ENCODE data around the gene C1orf21.
"Not testable (repeated sequence)": the region's sequence is repeated elsewhere in the genome, so short reads cannot be mapped to it uniquely, and the experiment has no call there.

C1orf21 gene

DNA sequence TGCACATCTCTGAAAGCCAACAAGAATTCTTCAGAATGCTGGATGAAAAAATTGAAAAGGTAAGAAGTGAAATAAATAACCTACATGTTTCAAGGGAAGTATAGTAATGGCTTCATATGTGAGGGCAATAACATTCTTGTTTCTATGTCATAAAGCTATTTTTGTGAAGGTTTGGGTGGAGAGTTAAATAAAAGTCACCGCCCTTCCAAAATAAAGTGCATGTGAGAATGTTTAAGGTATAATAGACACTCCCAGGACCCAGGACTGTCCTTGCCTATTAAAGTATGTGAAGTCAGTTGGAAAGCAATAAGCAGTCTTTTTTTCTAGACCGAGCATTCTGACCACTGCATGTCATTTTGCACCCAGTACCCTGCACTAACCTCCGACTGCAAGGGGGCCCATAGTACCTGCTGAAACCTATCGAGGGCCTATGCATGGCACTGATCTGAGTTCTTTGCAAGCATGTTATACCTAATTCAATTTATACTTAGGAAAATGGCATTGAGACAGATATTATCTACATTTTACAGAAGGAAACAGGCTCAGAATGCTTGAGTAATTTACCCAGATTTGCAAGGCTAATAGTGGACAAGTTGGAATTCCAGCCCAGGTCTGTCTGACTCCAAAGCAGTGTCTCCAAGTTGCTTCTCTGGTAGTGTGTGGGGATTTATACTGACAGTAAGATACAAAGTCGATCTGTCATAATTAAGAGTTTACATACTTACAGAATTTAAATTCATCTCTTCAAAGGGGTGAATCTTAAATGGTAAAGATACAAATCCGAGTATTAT lies 211.8 kb downstream of the C1orf21 start:
- Histone ChIP-seq H3K36me3 (ENCODE audit: control insufficient read depth, insufficient read depth, low read length) (no peaks in the 10 kb centered on the region; the same call in 1 of the 2 replicates), H3K27ac (ENCODE audit: low read depth, low read length) (no peak overlapping the region), H3K9me3 (ENCODE audit: control insufficient read depth, insufficient read depth, low read depth, low read length) (no peaks in the 10 kb centered on the region), H3K4me1 (ENCODE audit: control insufficient read depth, insufficient read depth, low read length) (no peaks in the 10 kb centered on the region), H3K27me3 (ENCODE audit: control insufficient read depth, insufficient read depth, low read length) (no peaks in the 10 kb centered on the region), H3K9ac (ENCODE audit: low read length) (no peak overlapping the region), H3K4me3 (ENCODE audit: low read depth, low read length) (no peak overlapping the region)

DNA sequence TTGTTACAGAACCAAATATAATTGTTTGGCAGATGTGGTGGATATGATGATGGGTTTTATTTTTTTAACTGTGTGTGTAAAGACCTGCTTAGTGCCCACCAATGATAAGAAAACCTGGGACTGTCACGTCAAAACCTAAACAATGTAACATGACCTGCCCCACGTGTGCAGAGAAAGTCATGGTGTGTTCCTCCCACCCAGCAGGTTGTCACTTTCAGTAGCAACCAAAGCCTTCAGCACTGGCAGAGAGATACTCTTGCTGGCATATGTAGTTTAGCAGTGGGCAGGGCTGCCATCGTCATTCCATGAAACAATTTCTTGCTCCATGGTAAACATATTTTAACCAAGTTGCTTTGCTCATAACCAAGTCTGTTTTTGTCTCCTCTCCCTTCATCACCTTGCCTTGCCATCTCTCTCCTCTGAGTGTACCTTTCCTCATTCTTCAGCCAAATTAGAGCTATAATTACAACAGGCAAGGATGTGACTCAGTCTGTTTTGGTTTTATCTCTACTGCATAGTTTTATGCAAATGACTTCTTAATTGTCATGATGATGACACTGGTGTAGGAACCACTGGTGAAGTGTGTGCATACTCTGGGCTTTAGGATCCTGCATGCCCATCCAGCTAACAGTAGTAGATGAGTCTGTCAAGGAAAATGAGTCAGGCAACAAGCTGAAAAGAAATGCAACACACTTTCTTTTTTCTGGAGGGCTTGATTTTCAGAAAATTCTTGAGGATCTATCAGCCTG lies 217.5 kb downstream of the C1orf21 start:
- H3K9me3 ChIP-seq (ENCODE audit: control insufficient read depth, insufficient read depth, low read depth, low read length): no peaks in the 10 kb centered on the region
- no peaks in the 10 kb centered on the region for H3K27me3 ChIP-seq (ENCODE audit: control insufficient read depth, insufficient read depth, low read length)
- no peaks in the 10 kb centered on the region; the same call in 1 of the 2 replicates for H3K36me3 ChIP-seq (ENCODE audit: control insufficient read depth, insufficient read depth, low read length)
- H3K4me1 ChIP-seq (ENCODE audit: control insufficient read depth, insufficient read depth, low read length): peaks cover 14% of the 10 kb centered on the region
- H3K9ac ChIP-seq (ENCODE audit: low read length): no peak overlapping the region
- H3K27ac ChIP-seq (ENCODE audit: low read depth, low read length): no peak overlapping the region
- no peak overlapping the region for H3K4me3 ChIP-seq (ENCODE audit: low read depth, low read length)

DNA sequence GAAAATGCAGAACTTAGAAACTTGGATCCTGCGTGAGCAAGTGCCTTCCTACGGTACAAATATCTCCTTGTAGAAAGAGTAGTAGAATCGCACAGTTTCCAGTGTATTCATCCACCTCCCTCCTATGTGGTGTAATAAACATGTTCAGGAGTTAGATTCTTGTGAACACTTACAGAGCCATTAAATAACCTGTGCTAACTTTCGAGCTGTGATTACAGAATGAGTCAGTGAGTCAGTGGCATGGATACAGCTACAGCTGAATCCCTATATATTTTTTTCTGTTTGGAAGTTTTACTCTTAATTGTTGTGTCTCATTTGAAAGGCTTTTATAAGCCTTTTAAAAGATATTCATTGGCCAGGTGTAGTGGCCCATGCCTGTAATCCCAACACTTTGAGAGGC lies 219.1 kb downstream of the C1orf21 start:
- Histone ChIP-seq H3K36me3 (ENCODE audit: control insufficient read depth, insufficient read depth, low read length) (no peaks in the 10 kb centered on the region; the same call in 1 of the 2 replicates), H3K4me3 (ENCODE audit: low read depth, low read length) (no peak overlapping the region), H3K27me3 (ENCODE audit: control insufficient read depth, insufficient read depth, low read length) (no peaks in the 10 kb centered on the region), H3K4me1 (ENCODE audit: control insufficient read depth, insufficient read depth, low read length) (peaks cover 15% of the 10 kb centered on the region), H3K27ac (ENCODE audit: low read depth, low read length) (no peak overlapping the region), H3K9me3 (ENCODE audit: control insufficient read depth, insufficient read depth, low read depth, low read length) (no peaks in the 10 kb centered on the region), H3K9ac (ENCODE audit: low read length) (no peak overlapping the region)

DNA sequence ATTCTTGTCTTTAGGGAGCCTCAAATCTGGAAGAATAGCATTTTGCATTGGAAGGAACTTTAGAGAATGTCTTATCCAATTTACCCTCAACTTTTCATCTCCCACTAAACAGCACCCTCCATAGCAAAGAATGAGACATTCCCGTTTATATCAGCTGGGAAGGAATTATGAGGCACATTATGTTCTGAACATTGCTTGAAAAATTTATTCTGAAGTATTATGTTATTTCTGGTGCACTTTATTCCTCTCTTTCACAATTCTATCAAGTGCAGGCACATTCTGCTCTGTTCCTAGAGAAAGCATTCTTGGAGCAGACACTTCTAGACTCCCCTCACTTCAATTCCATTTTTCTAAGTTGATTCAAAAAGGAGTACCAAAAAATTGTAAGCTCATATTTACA lies 220.0 kb downstream of the C1orf21 start:
- no peak overlapping the region for H3K4me3 ChIP-seq (ENCODE audit: low read depth, low read length)
- H3K27ac ChIP-seq (ENCODE audit: low read depth, low read length): no peak overlapping the region
- no peak overlapping the region for H3K9ac ChIP-seq (ENCODE audit: low read length)
- H3K27me3 ChIP-seq (ENCODE audit: control insufficient read depth, insufficient read depth, low read length): no peaks in the 10 kb centered on the region
- no peaks in the 10 kb centered on the region for H3K9me3 ChIP-seq (ENCODE audit: control insufficient read depth, insufficient read depth, low read depth, low read length)
- peaks cover 15% of the 10 kb centered on the region for H3K4me1 ChIP-seq (ENCODE audit: control insufficient read depth, insufficient read depth, low read length)
- no peaks in the 10 kb centered on the region; the same call in 1 of the 2 replicates for H3K36me3 ChIP-seq (ENCODE audit: control insufficient read depth, insufficient read depth, low read length)

DNA sequence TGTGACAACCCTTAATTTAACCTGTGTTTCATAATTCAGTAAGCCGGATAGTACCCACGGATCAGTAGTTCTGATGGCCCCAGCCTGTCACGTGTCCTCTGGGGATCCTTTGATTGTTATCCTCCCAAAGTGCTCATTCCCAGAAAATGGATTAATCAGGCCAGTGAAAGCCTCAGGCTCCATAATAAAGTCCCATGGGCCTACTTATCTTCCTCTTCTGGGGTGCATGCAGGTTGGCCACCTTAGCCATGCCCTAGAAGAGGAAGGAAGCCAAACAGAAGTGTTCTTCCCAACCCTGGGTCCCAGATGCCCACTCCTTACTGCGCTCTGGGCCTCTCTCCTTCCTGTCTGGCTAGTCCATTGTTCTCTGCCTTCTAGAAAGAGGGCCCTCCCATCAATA lies 221.8 kb downstream of the C1orf21 start:
- Histone ChIP-seq H3K4me3 (ENCODE audit: low read depth, low read length) (no peak overlapping the region), H3K9ac (ENCODE audit: low read length) (no peak overlapping the region), H3K27me3 (ENCODE audit: control insufficient read depth, insufficient read depth, low read length) (no peaks in the 10 kb centered on the region), H3K4me1 (ENCODE audit: control insufficient read depth, insufficient read depth, low read length) (peaks cover 15% of the 10 kb centered on the region), H3K9me3 (ENCODE audit: control insufficient read depth, insufficient read depth, low read depth, low read length) (no peaks in the 10 kb centered on the region), H3K27ac (ENCODE audit: low read depth, low read length) (no peak overlapping the region), H3K36me3 (ENCODE audit: control insufficient read depth, insufficient read depth, low read length) (no peaks in the 10 kb centered on the region)

DNA sequence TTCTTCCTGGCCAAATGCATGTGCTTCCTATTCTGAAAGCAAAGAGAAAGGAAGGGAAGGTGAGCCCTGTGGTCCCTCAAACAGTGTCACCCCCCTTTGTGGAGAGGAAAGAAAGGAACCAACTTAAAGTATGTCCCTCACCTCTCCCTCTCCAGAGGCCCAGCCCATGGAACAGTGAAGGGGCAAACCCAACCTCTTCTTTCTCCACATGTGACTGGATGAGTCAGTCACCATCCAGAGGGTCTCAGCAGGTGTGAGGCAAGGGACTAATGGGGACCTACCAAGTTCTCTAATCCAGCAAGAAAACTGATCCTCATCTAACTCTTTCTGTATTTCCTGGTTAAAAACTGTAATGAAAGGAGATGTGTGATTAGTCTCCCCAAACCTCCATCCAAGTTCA lies 222.2 kb downstream of the C1orf21 start:
- no peaks in the 10 kb centered on the region for H3K36me3 ChIP-seq (ENCODE audit: control insufficient read depth, insufficient read depth, low read length)
- no peaks in the 10 kb centered on the region for H3K27me3 ChIP-seq (ENCODE audit: control insufficient read depth, insufficient read depth, low read length)
- H3K9me3 ChIP-seq (ENCODE audit: control insufficient read depth, insufficient read depth, low read depth, low read length): no peaks in the 10 kb centered on the region
- peaks cover 14% of the 10 kb centered on the region for H3K4me1 ChIP-seq (ENCODE audit: control insufficient read depth, insufficient read depth, low read length)
- no peak overlapping the region for H3K9ac ChIP-seq (ENCODE audit: low read length)
- no peak overlapping the region for H3K4me3 ChIP-seq (ENCODE audit: low read depth, low read length)
- no peak overlapping the region for H3K27ac ChIP-seq (ENCODE audit: low read depth, low read length)

DNA sequence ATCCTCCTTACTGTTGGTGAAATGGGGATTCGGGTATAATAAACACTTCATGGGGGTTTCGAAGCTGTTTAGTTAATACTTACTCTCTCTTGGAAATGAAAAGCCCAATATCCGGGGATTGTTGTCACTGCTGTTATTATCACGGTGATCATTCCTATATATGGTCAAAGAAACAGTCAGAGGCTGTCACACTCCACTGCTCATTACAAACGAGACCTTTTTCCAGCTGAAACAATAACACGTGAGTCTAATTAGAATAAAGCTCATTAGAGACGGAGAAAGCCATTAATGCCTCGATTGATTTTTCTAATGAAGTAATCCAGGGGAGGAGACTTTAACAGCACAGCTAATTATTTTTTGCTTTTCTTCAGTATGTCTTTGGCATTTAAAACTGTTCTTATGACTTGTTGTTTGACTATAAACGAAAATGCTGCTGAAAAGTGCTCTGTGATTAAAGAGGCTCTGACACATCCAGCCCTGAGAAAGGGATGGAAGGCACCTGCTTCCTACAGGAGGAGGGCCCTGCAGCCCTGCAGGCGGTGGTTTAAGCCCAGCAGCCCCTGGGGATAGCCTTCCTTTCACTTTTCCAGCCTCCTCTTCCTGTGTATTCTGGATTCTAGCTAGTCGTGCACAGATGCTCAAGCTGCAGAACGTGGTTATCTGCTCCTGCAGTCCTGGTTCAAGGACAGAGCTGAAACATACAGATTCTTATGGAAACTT lies 224.2 kb downstream of the C1orf21 start:
- Histone ChIP-seq H3K9ac (ENCODE audit: low read length) (no peak overlapping the region), H3K9me3 (ENCODE audit: control insufficient read depth, insufficient read depth, low read depth, low read length) (no peaks in the 10 kb centered on the region), H3K27ac (ENCODE audit: low read depth, low read length) (no peak overlapping the region), H3K36me3 (ENCODE audit: control insufficient read depth, insufficient read depth, low read length) (no peaks in the 10 kb centered on the region), H3K4me3 (ENCODE audit: low read depth, low read length) (no peak overlapping the region), H3K27me3 (ENCODE audit: control insufficient read depth, insufficient read depth, low read length) (no peaks in the 10 kb centered on the region), H3K4me1 (ENCODE audit: control insufficient read depth, insufficient read depth, low read length) (peaks cover 8% of the 10 kb centered on the region)

DNA sequence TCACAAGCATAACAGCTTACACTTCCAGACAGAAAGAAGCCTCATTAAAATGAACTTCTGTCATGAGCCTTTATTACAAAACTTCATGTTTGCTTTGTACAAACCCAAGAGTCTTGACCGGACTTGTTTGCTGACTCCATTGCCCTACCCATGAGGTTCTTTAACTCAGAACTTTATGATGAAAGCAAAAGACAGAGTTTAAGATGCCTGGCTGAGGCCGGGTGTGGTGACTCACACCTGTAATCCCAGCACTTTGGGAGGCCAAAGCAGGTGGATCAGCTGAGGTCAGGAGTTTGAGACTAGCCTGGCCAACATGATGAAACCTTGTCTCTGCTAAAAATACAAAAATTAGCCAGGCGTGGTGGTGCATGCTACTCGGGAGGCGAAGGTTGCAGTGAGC lies 225.4 kb downstream of the C1orf21 start:
- H3K9me3 ChIP-seq (ENCODE audit: control insufficient read depth, insufficient read depth, low read depth, low read length); H3K4me1 ChIP-seq (ENCODE audit: control insufficient read depth, insufficient read depth, low read length); H3K27ac ChIP-seq (ENCODE audit: low read depth, low read length); H3K4me3 ChIP-seq (ENCODE audit: low read depth, low read length); H3K9ac ChIP-seq (ENCODE audit: low read length); H3K27me3 ChIP-seq (ENCODE audit: control insufficient read depth, insufficient read depth, low read length); H3K36me3 ChIP-seq (ENCODE audit: control insufficient read depth, insufficient read depth, low read length): not testable (repeated sequence)

DNA sequence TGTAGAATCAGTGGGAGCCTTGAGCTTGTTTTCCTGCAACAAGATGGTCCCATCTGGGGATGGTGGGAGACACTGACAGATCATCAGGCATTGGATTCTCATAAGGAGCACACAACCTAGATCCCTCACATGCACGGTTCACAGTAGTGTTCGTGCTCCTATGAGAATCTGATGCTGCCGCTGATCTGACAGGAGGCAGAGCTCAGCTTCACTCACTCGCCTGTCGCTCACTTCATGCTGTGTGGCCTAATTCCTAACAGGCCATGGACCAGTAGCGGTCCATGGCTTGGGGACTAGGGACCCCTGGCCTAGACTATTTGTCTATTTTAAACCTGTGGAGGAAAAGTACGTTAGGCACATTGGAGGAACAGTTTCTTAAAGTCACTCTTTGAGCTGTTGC lies 227.8 kb downstream of the C1orf21 start:
- Histone ChIP-seq H3K27me3 (ENCODE audit: control insufficient read depth, insufficient read depth, low read length) (no peaks in the 10 kb centered on the region), H3K4me1 (ENCODE audit: control insufficient read depth, insufficient read depth, low read length) (no peaks in the 10 kb centered on the region), H3K9ac (ENCODE audit: low read length) (no peak overlapping the region), H3K4me3 (ENCODE audit: low read depth, low read length) (no peak overlapping the region), H3K9me3 (ENCODE audit: control insufficient read depth, insufficient read depth, low read depth, low read length) (no peaks in the 10 kb centered on the region), H3K36me3 (ENCODE audit: control insufficient read depth, insufficient read depth, low read length) (no peaks in the 10 kb centered on the region), H3K27ac (ENCODE audit: low read depth, low read length) (no peak overlapping the region)

DNA sequence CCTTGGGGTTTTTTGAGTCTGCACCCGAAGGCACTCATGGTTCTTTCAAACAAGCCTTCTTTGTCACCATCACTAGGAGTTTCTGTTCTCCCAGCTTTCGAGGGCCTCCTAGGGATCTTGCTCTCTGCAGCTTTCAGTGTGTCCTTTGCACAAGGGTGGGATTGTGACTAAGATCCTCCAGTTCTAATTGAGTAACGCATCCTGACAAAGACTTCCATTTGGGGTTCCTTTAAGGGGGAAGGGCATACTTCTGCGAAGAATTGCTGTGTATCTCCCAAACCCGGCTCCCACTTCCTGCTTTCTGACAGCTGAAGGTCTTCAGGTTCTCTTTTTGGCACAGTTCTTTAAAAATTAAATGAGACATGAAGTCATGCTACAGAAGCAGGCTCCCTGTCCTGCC lies 228.5 kb downstream of the C1orf21 start:
- Histone ChIP-seq H3K27me3 (ENCODE audit: control insufficient read depth, insufficient read depth, low read length) (no peaks in the 10 kb centered on the region), H3K9me3 (ENCODE audit: control insufficient read depth, insufficient read depth, low read depth, low read length) (no peaks in the 10 kb centered on the region), H3K4me3 (ENCODE audit: low read depth, low read length) (no peak overlapping the region), H3K36me3 (ENCODE audit: control insufficient read depth, insufficient read depth, low read length) (no peaks in the 10 kb centered on the region), H3K9ac (ENCODE audit: low read length) (no peak overlapping the region), H3K4me1 (ENCODE audit: control insufficient read depth, insufficient read depth, low read length) (no peaks in the 10 kb centered on the region), H3K27ac (ENCODE audit: low read depth, low read length) (no peak overlapping the region)

DNA sequence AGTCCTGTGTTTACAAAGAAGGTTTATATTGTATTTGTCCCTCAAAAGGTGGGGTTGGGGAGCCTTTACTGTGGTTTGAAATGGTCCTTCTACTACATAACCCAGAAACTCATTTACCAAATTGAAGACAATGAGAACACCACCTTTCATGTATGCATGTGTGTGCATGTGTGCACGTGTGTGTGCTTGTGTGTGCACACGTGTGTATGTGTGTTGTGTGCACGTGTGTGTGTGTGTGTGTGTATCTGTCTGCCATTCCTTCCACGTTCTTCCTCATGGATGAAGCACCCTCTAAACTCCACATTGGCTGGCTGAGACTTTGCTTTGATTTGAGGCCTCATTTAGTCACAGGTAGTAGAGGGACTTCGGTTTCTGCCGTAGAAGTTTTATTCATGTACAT lies 229.7 kb downstream of the C1orf21 start:
- Histone ChIP-seq H3K36me3 (ENCODE audit: control insufficient read depth, insufficient read depth, low read length) (no peaks in the 10 kb centered on the region), H3K4me3 (ENCODE audit: low read depth, low read length) (no peak overlapping the region), H3K27ac (ENCODE audit: low read depth, low read length) (no peak overlapping the region), H3K9ac (ENCODE audit: low read length) (no peak overlapping the region), H3K4me1 (ENCODE audit: control insufficient read depth, insufficient read depth, low read length) (no peaks in the 10 kb centered on the region), H3K27me3 (ENCODE audit: control insufficient read depth, insufficient read depth, low read length) (no peaks in the 10 kb centered on the region), H3K9me3 (ENCODE audit: control insufficient read depth, insufficient read depth, low read depth, low read length) (no peaks in the 10 kb centered on the region)
